ENCODE results near the gene ETV6. TPM values are rescaled to one million over a fixed set of nuclear protein-coding genes. Genes with fewer than 3 reads are reported as not detected.

The ETV6 gene
- total and polyA plus RNA-seq, 3 donors from 2014 or later, result 7.8 to 20.9 (median 16.3) TPM

DNA sequence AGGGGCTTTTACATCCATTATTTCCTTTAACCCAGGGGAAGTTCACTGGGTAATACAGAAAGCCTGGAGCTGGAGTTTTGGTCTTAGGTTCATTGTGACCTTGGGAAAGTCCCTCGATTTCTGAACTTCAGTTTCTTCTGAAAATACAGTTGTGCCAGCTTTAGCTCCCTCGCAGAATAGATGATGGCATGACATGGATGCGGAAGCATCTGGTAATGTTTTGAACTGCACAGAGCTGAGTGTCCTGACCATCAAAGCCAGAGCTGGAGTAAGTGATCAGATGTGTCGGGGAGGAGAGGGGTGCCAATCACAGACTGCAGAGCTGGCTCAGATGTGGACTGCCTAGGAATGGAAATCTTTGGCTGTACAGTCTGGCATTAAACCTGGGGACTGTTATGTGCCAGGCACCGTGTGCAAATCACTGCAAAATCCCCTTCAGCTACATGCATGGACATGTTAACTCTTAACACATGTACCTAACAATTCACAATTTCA lies 180.9 kb downstream of the ETV6 start:
- peak overlapping the region; percentile 46 to 78 for H3K27ac ChIP-seq
- H3K36me3 ChIP-seq (ENCODE audit: low read depth, missing control alignments), result no peaks in the 10 kb centered on the region
- H3K9me3 ChIP-seq, result no peaks in the 10 kb centered on the region
- 40 to 67% methylated on average over 5 of the region's 5 CpGs for WGBS, 2 donors
- H3K4me3 ChIP-seq, result no peak overlapping the region
- TF ChIP-seq POLR2A (IDR thresholded peaks at IDR 0.05), result no peak
- TF ChIP-seq, protein P1, sequence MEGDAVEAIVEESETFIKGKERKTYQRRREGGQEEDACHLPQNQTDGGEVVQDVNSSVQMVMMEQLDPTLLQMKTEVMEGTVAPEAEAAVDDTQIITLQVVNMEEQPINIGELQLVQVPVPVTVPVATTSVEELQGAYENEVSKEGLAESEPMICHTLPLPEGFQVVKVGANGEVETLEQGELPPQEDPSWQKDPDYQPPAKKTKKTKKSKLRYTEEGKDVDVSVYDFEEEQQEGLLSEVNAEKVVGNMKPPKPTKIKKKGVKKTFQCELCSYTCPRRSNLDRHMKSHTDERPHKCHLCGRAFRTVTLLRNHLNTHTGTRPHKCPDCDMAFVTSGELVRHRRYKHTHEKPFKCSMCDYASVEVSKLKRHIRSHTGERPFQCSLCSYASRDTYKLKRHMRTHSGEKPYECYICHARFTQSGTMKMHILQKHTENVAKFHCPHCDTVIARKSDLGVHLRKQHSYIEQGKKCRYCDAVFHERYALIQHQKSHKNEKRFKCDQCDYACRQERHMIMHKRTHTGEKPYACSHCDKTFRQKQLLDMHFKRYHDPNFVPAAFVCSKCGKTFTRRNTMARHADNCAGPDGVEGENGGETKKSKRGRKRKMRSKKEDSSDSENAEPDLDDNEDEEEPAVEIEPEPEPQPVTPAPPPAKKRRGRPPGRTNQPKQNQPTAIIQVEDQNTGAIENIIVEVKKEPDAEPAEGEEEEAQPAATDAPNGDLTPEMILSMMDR (IDR thresholded peaks at IDR 0.05), result no peak
- DNase-seq, result no peak
- no peaks in the 10 kb centered on the region for H3K27me3 ChIP-seq
- intact Hi-C loops (cut with DNase I; ENCODE audit: low total_unique reads), result no loop called here
- peaks cover 75% of the 10 kb centered on the region for H3K4me1 ChIP-seq

DNA sequence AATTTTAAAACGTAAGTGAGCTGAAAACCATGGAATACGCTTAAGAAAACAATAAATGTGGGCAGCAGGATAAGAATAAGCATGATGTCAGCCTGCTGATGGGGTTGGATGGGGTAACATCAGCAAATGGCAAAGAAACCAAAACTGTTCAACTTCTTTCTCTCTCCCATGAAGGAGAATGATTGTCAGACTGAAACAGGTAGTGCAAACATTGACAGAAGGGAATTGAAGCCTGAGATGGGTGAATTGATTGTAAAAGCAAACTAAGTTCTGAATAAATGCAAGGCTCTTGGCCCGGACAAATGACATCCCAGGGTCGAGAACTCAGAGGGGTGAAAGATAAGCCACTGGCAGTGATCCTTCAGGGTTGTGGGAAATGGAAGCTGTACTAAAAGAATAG lies 182.6 kb downstream of the ETV6 start:
- Histone ChIP-seq H3K9me3 (no peaks in the 10 kb centered on the region), H3K27me3 (no peaks in the 10 kb centered on the region), H3K36me3 (ENCODE audit: low read depth, missing control alignments) (no peaks in the 10 kb centered on the region), H3K27ac (peak overlapping the region in 1 of 2 donors; percentile 1), H3K4me3 (no peak overlapping the region), H3K4me1 (peaks cover 78% of the 10 kb centered on the region)
- TF ChIP-seq, protein P1 (IDR thresholded peaks at IDR 0.05), result no peak
- TF ChIP-seq POLR2A (IDR thresholded peaks at IDR 0.05), result no peak
- intact Hi-C loops (cut with DNase I; ENCODE audit: low total_unique reads), result no loop called here
- WGBS, 2 donors, result 66 to 67% methylated on average over 4 of the region's 4 CpGs
- DNase-seq, result no peak

DNA sequence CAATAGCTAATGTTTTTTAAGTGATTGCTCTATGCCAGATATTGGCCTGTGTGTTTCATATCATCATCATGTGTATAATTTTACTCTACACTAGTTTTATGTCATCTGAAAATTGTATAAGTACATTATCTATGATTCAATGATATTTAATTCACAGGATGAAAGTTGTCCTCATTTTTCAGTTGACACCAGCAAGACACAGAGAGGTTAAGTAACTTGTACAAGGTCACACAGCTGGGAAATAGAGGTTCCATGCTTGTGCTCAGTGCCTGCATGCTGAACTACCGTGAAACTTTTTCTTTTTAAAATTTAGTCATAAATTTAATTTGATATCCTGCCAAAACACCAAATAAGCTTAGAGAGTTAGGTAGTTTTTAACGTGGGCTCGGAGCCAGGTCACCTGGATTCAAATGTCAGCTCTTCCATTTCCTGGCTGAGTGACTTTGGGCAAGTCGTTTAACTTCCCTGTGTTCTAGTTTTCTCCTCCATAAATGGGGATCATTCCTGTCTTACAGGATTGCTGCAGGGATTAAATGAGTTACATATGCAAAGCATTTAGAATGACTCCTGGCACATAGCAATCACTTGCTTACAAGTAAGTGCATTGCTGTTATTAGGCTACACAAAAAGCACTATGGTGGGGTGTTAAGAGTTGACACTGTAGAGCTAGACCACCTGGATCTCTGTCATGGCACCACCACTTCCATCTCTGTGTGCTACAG lies 183.9 kb downstream of the ETV6 start:
- peaks cover 77% of the 10 kb centered on the region for H3K4me1 ChIP-seq
- no peaks in the 10 kb centered on the region for H3K27me3 ChIP-seq
- no peak for TF ChIP-seq POLR2A (IDR thresholded peaks at IDR 0.05)
- TF ChIP-seq, protein P1 (IDR thresholded peaks at IDR 0.05), result no peak
- no peak overlapping the region for H3K27ac ChIP-seq
- intact Hi-C loops (cut with DNase I; ENCODE audit: low total_unique reads), result no loop called here
- H3K36me3 ChIP-seq (ENCODE audit: low read depth, missing control alignments), result no peaks in the 10 kb centered on the region
- DNase-seq, result peak; percentile 4
- no peak overlapping the region for H3K4me3 ChIP-seq
- no peaks in the 10 kb centered on the region for H3K9me3 ChIP-seq
- 83 to 86% methylated on average over 4 of the region's 4 CpGs for WGBS, 2 donors

DNA sequence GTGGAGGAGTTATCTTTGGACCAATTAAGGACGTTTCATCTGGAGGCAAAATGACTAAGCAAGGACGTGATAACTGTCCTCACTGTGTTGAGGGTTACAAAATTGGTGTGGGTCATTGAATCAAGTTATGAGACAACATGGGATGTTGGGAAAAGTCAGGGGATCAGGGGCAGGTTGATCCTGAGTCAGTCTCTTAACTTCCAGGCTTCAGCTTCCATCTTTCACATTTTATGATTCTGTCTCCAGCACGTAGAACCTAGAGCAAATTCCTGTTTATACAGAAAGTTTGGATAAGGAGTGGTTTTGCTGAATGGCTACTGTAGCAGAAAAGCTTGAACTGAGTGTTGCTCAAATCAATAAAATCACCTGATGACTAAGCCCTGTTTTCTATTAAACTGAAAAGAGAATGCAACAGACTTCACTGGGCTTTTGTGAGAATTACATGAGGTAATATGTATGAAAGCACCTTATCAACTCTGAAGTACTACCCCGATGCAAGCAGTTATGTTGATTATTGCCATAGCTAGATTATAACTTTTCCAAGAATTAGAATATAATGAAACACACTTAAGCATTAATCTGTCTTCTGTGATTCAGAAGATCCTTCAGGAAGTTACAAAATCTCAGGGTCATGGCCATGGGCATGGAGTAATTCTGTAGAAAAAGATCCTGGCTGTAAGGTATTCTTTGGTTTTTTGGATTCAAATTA lies 184.8 kb downstream of the ETV6 start:
- TF ChIP-seq, protein P1 (IDR thresholded peaks at IDR 0.05), result no peak
- TF ChIP-seq POLR2A (IDR thresholded peaks at IDR 0.05), result no peak
- Histone ChIP-seq H3K27ac (peak overlapping the region in 1 of 2 donors; percentile 16), H3K27me3 (no peaks in the 10 kb centered on the region), H3K9me3 (no peaks in the 10 kb centered on the region), H3K4me1 (peaks cover 77% of the 10 kb centered on the region), H3K36me3 (ENCODE audit: low read depth, missing control alignments) (no peaks in the 10 kb centered on the region), H3K4me3 (no peak overlapping the region)
- DNase-seq, result no peak
- 35 to 38% methylated on average over 4 of the region's 4 CpGs for WGBS, 2 donors
- intact Hi-C loops (cut with DNase I; ENCODE audit: low total_unique reads), result no loop called here

All from testis (tissue), 3 donors.